ENCODE measurements around the gene OR6B2. TPM values are rescaled to one million over a fixed set of nuclear protein-coding genes. Genes with fewer than 3 reads are reported as not detected.

Gene OR6B2
- total RNA-seq, 4 donors from 2014 or later = not detected

GRCh38 chr2:240069829-240070228 lies 39.6 kb upstream of the OR6B2 start:
- H3K36me3 ChIP-seq = no peaks in the 10 kb centered on the region
- TF ChIP-seq POLR2A (IDR thresholded peaks at IDR 0.05) (no peak), EP300 (IDR thresholded peaks at IDR 0.05) (no peak), POLR2AphosphoS5 (IDR thresholded peaks at IDR 0.05) (no peak), CTCF (IDR thresholded peaks at IDR 0.05) (no peak)
- H3K9me3 ChIP-seq = no peaks in the 10 kb centered on the region
- peaks cover 5% of the 10 kb centered on the region for H3K27me3 ChIP-seq
- no peak overlapping the region for H3K4me3 ChIP-seq
- H3K4me1 ChIP-seq = no peaks in the 10 kb centered on the region
- no peak for DNase-seq (ENCODE audit: low spot score in 2 of 2)
- no peak overlapping the region for H3K27ac ChIP-seq
- 55% methylated on average over 1 of the region's 1 CpG for WGBS

GRCh38 chr2:240068193-240068592 lies 38.0 kb upstream of the OR6B2 start:
- Histone ChIP-seq H3K36me3 (no peaks in the 10 kb centered on the region), H3K4me1 (no peaks in the 10 kb centered on the region), H3K27me3 (no peaks in the 10 kb centered on the region), H3K4me3 (no peak overlapping the region), H3K27ac (no peak overlapping the region), H3K9me3 (no peaks in the 10 kb centered on the region)
- 100% methylated on average over 1 of the region's 1 CpG for WGBS
- DNase-seq (ENCODE audit: low spot score in 2 of 2) = no peak
- TF ChIP-seq EP300 (IDR thresholded peaks at IDR 0.05) = no peak
- TF ChIP-seq CTCF (IDR thresholded peaks at IDR 0.05) = no peak
- no peak for TF ChIP-seq POLR2A (IDR thresholded peaks at IDR 0.05)
- TF ChIP-seq POLR2AphosphoS5 (IDR thresholded peaks at IDR 0.05) = no peak

- Histone ChIP-seq H3K27ac (no peak overlapping the region), H3K9me3 (no peaks in the 10 kb centered on the region), H3K4me1 (no peaks in the 10 kb centered on the region), H3K27me3 (no peaks in the 10 kb centered on the region), H3K4me3 (no peak overlapping the region), H3K36me3 (no peaks in the 10 kb centered on the region)
- no peak for TF ChIP-seq POLR2AphosphoS5 (IDR thresholded peaks at IDR 0.05)
- no peak for TF ChIP-seq EP300 (IDR thresholded peaks at IDR 0.05)
- no peak for TF ChIP-seq POLR2A (IDR thresholded peaks at IDR 0.05)
- TF ChIP-seq CTCF (IDR thresholded peaks at IDR 0.05) = no peak
- DNase-seq (ENCODE audit: low spot score in 2 of 2) = no peak
- 74% methylated on average over 5 of the region's 5 CpGs for WGBS
Observed at GRCh38 chr2:240066489-240066888, 36.3 kb upstream of the OR6B2 start.

- Histone ChIP-seq H3K27me3 (no peaks in the 10 kb centered on the region), H3K27ac (no peak overlapping the region), H3K4me1 (no peaks in the 10 kb centered on the region), H3K9me3 (no peaks in the 10 kb centered on the region), H3K36me3 (no peaks in the 10 kb centered on the region), H3K4me3 (no peak overlapping the region)
- WGBS = 88% methylated on average over 4 of the region's 4 CpGs
- DNase-seq (ENCODE audit: low spot score in 2 of 2) = no peak
- TF ChIP-seq POLR2AphosphoS5 (IDR thresholded peaks at IDR 0.05) (no peak), EP300 (IDR thresholded peaks at IDR 0.05) (no peak), CTCF (IDR thresholded peaks at IDR 0.05) (no peak), POLR2A (IDR thresholded peaks at IDR 0.05) (no peak)
Observed at GRCh38 chr2:240064898-240065297, 34.7 kb upstream of the OR6B2 start.

- DNase-seq (ENCODE audit: low spot score in 2 of 2) = no peak
- H3K27ac ChIP-seq = no peak overlapping the region
- H3K27me3 ChIP-seq = peaks cover 30% of the 10 kb centered on the region
- TF ChIP-seq EP300 (IDR thresholded peaks at IDR 0.05) = no peak
- no peak for TF ChIP-seq POLR2AphosphoS5 (IDR thresholded peaks at IDR 0.05)
- TF ChIP-seq POLR2A (IDR thresholded peaks at IDR 0.05) = no peak
- peak; percentile 54 to 65 for TF ChIP-seq CTCF (IDR thresholded peaks at IDR 0.05)
- no peaks in the 10 kb centered on the region for H3K9me3 ChIP-seq
- WGBS = 36% methylated on average over 4 of the region's 4 CpGs
- no peak overlapping the region for H3K4me3 ChIP-seq
- H3K4me1 ChIP-seq = no peaks in the 10 kb centered on the region
- no peaks in the 10 kb centered on the region for H3K36me3 ChIP-seq
Observed at GRCh38 chr2:240060977-240061591, 30.9 kb upstream of the OR6B2 start.
